ENCODE measurements around the gene MAP1B.

DNA sequence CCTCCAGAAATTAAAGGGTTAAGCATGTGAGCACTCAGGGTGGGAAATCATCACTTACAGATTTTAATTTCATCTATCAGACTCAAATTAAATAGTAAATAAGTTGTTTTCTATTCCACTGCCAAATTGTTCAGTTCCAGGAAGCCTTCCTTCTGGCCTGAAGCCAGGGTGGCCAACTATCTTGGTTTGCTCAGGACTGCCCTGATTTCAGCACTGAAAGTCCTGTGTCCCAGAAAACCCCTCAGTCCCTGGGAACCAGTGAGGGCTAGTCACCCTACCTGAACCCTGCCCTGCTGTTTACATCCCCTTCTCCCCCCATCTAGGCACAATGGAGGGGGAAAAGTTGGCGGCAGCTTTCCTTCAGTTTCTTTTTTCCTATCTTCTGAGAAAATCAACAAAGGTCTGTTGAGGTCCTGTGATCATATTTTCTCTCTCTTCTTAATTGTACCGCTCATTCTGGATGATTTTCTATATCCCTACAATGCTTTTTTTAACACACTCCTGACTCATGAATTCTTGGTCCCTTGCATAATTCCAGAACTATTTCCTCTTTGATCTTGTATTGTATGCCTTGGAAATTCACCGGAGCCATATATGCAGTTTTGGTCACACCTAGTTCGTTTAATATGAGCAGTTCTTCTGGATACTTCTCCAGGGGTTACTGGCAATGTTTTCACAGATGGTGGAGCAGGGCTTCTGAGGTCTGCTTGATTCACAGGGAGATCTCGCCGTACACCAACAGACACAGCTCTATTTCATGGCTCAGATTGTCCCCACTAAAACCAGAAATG lies 103.8 kb downstream of the MAP1B start:
- TF ChIP-seq CTCF (IDR thresholded peaks at IDR 0.05; ENCODE audit: borderline replicate concordance, extremely low read depth, low read length, poor library complexity, severe bottlenecking) (no peak), EZH2 (IDR thresholded peaks at IDR 0.05; ENCODE audit: borderline replicate concordance, low read depth, low read length, severe bottlenecking) (no peak)
